SU-DHL-6 (cell line): Measurements from ENCODE around the gene WNK1.

ENCODE experiments used
- CTCF ChIP-seq: fragments of 200-600 bp; sonication (generic); IDR thresholded peaks from one replicate; pipeline ENCODE4 v1.5.1; 2017; ENCODE audit warnings: antibody characterized with exemption, mild to moderate bottlenecking, low read length, moderate library complexity; ENCODE audit not compliant: insufficient read depth, poor library complexity, severe bottlenecking
- EZH2phosphoT487 ChIP-seq: fragments of 200-600 bp; sonication (generic), shearing (Covaris generic); conservative IDR thresholded peaks from 2 replicates; pipeline ENCODE4 v1.6.1; 2018; ENCODE audit warnings: mild to moderate bottlenecking, antibody characterized with exemption, low read length, moderate library complexity, mixed read lengths

- TF ChIP-seq CTCF (no peak), EZH2phosphoT487 (no peak)
Measured at GRCh38 chr12:823028-823698, 70.8 kb downstream of the WNK1 start.
